ENCODE data around the gene C10orf120. TPM values are rescaled to one million over a fixed set of nuclear protein-coding genes. Genes with fewer than 3 reads are reported as not detected.

The C10orf120 gene
- total RNA-seq, 1 donor from 2014 or later, result not detected

GRCh38 chr10:122703483-122704448, 4.1 kb upstream of the C10orf120 start:
- DNase-seq, result peak; percentile 83

DNA sequence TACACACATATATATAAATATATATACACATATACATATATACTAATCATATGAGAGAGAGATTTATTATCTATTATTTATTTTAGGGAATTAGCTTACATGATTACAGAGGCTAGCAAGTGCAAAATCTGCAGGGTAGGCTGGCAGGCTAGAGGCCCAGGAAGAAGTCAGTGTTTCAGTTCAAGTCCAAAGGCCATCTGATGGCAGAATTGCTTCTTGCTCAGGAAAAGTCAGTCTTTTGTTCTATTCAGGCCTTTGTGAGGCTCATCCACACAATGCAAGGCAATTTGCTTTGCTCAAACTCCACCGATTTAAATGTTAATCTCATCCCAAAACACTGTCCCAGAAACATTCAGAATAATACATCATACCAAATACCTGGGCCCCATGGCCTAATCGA, 2.6 kb upstream of the C10orf120 start:
- DNase-seq, result no peak

GRCh38 chr10:122701652-122702051, 2.0 kb upstream of the C10orf120 start:
- DNase-seq, result no peak

GRCh38 chr10:122696687-122697086, 3.0 kb downstream of the C10orf120 start:
- DNase-seq, result no peak

DNA sequence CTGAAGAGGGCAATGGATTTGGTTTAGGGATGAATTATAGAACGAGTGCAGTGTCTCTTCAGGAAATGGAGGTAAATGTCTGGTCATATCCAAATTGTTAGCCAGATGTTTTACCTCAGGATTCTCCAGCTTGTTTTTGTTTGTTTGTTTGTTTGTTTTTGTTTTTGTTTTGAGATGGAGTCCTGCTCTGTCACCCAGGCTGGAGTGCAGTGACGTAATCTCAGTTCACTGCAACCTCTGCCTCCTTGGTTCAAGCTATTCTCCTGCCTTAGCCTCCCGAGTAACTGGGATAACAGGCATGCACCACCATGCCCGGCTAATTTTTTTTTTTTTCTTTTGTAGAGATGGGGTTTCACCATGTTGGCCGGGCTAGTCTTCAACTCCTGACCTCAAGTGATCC, 6.9 kb downstream of the C10orf120 start:
- DNase-seq, result no peak

GRCh38 chr10:122689146-122689820, 10.4 kb downstream of the C10orf120 start:
- DNase-seq, result peak; percentile 6

DNA sequence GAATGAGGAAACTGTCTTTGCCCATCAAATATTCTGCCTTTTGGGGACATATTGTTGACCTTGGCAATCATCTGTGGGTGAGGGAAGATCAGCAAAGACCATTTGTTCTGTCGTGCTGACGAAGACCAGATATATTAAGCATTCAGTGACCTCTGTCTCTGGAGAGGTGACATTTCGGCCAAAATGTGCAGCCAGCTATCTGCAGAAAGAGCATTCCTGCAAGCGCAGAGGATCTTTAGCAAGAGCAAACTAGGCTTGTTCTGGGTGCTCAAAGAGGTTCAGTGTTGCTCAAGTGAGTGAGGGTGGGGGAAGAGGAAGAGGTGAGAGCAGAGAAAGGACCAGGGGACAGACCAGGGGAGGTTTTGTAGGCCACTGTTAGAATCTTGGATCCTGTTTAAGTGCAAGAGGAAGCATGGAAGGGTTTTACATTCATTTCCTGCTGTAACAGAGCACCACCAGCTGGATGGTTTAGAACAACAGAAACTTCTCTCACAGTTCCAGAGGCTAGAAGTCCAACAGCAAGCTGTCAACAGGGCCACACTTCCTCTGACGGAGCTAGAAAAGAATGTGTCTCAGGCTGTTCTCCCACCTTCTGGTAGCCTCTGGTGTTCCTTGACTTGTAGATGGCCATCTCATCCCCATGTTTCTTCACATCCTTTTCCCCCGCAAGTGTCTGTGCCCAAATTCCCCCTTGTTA, 11.2 kb downstream of the C10orf120 start:
- DNase-seq, result peak; percentile 45

DNA sequence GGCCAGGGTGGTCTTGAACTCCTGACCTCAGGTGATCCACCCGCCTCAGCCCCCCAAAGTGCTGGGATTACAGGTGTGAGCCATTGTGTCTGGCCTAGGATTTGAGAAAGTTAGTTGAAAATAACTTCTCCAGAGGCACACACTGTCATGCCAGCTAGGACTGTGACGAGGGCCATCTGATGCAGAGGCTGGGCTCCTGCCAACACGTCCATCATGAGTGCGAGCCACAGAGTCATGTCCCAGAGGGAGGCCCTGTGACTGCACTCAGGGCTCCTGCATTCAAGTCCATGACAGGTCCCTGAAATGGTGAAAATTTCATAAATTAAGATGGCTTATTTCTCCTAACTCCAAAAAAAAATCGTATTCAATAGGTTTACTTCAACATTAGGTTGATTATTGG, 17.1 kb downstream of the C10orf120 start:
- DNase-seq, result no peak

DNA sequence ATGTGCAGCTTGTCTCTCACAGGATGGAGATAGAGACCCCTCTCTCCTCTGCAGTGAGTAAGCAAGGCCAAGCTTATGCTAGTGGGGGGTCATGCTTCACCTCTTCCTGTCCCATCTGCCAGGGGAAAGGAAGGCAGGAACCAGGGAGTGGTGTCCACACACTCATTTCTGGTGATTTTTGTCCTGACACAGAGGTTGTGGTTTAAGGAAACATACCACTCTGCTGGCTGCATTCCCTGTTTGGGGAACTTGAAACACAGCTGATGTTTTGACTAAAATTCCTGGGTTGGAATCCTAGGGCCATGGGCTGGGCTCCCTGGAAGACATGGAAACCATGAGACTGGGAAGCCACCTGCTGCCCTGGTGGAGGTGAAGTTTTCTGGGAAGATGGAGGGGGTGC, 21.4 kb downstream of the C10orf120 start:
- no peak for DNase-seq

- no peak for DNase-seq
These were observed 24.4 kb downstream of the C10orf120 start for GRCh38 chr10:122675278-122675677.

DNA sequence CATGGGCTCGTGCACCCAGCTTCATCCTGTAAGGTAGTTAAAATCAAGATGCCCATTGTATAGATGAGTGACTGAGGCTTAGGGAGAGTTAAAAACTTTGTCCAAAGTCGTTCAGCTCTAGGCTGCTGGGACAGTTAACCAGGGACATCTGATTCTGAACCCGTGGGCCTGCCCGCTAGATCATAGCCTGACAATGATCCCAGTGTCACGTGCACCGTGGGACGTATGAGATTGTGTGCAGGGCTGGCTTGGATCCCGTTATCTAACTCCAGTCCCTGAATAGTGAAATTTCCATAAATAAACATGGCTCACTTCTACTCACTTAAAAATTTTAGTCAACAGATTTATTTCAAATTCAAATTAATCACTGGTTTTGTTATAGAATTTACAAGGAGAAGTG, 24.9 kb downstream of the C10orf120 start:
- DNase-seq, result no peak

- no peak for DNase-seq
These were observed 25.9 kb downstream of the C10orf120 start for GRCh38 chr10:122673731-122674130.

DNA sequence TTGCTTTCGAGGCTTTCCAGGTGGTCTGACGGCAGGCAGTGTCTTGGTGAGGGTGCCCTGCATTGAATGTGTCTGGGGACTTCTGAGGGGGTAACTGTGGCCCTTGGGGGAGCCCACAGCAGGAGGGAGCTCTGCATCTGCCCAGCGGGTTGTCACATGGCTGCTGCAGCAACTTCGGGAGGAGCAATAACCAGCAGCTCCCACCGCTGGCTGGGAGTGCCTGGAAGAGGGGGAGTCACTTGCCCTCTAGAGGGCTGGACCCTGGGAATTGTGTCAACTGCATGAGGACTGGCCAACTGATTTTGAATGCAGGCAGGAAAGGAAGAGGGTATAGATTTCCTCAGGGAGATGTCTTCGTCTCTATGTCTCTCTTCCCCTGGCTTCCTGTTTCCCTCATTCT, 26.4 kb downstream of the C10orf120 start:
- no peak for DNase-seq

DNA sequence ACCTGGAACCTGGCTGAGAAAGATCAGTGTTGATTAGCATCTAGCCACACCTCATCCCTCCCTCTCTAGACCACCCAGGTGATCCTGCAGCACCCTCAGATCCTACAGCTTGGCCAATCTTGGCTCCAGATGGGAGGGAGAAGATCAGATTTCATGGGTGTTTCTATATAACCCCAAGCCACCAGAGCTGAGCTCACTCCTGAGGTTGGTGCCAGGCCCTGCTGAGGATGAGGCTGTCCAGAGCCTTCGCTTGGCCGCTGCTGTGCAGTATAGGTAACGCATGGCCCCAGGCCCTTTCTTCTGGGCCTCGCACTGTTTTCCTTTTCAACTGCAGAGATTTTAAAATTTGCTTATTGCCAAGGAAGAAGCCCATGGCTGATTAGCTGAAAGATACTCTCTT, 27.0 kb downstream of the C10orf120 start:
- DNase-seq, result no peak

DNA sequence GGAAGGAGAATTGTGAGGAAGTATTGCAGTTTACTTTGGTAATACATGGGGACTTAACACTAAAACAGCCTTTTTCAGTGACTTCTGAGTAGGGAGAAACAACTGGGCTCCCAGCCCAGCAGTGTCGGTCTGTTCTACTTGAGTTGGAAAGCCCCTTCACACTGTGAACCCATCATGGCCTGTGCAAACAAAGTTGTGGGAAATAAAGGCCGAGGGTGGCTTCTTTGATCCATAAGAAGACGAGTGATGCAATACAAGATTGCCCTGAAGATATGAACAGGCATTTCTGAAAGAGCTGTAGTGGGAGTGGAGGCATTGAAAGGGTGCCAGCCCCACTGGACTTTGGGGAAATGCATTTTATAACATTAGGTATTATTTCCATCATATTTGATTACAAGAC, 28.3 kb downstream of the C10orf120 start:
- DNase-seq, result no peak

DNA sequence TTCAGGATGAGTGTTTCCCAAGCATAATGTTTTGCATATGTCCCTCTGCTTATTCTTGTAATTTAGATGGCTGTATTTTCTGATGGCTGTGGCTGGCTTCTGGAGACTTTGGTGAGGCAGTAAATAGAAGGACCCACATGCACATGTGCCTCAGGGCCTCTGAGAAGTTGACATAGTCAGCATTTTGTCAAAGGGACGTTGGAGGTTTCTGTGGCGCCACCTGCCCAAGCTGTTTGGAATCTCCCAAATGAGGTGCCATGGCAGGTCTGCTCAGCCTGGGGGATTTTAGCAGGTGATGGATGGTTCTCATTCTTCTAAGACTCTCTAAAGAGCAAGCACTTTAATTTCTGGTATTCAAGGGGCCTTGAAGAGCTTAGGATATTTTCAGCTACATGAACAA, 29.8 kb downstream of the C10orf120 start:
- DNase-seq, result no peak

GRCh38 chr10:122669045-122669444, 30.6 kb downstream of the C10orf120 start:
- DNase-seq, result no peak

GRCh38 chr10:122665946-122666345, 33.7 kb downstream of the C10orf120 start:
- no peak for DNase-seq

DNA sequence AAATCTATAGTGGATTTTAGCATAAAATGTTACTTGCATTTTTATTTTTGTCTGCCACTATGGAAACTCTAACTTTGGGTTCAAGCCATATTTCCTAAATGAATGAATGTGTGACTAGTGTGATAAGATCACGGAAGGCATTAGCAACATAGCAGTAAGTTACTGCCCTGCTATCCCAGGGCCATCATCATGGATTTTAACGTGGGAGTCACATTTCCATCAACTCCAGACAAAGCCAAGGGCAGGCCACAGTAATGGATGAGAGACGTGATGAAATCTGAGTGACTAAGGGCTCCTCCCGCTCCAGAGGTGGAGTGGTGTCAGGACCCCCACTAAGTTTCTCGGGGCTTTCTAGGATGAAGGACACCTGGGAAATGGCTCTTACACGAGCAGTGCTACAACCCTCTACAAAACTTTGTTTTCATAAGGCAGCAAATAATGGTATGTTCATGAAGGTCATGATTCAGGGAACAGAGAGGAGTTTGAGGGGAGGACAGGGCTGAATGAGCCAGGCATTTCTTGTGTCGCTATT, 34.3 kb downstream of the C10orf120 start:
- DNase-seq, result no peak

GRCh38 chr10:122664501-122664900, 35.1 kb downstream of the C10orf120 start:
- DNase-seq, result no peak

GRCh38 chr10:122663516-122664130, 36.0 kb downstream of the C10orf120 start:
- DNase-seq, result no peak

DNA sequence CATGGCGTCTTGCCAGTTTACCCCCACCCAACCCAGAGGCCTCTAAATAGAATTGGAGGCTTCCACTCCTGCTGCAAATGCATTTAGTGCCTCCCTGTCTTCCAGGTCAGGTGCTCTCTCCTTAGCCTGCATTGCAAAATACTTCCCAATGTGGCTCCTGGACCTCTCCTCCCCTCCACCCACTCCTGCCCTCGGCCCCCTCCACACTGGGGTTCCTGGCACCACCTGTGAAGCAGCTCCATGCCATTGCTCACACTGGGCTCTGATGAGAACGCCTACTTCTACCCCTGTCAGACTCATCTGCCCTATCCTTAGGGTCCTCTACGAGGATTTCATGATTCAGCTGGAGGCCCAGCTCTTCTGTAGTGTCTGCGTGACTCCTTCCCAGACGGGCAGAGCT, 37.4 kb downstream of the C10orf120 start:
- no peak for DNase-seq

GRCh38 chr10:122660696-122661095, 39.0 kb downstream of the C10orf120 start:
- DNase-seq, result no peak
